ENCODE measurements around the gene THSD4. TPM values are rescaled to one million over a fixed set of nuclear protein-coding genes. Genes with fewer than 3 reads are reported as not detected.

The THSD4 gene
- total RNA-seq, 1 experiment from 2014 or later, result 29.3 TPM

DNA sequence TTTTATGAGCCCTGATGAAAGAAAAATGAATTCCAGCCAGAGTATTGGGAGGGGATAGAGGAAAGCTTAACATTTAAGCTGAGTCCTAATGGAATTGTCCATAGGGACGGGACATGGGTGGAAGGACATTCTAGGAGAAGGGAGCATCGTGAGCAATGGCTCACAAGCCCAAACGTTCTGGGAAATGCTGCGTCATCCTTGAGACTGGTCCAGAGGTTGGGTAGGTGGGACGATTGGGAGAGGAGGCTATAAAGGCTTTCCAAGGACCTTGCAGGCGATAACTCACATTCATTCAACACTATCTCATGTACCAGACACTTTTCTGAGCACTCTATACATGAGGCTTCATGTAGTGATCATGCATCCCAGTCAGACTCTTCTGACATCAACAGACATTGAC is 237.5 kb downstream of the THSD4 start:
- no peaks in the 10 kb centered on the region for H3K79me2 ChIP-seq (ENCODE audit: low read depth)
- no peaks in the 10 kb centered on the region for H3K9me3 ChIP-seq (ENCODE audit: insufficient read depth, low read depth)
- no TSS peak for BruUV-seq (replicated peaks)
- H3K36me3 ChIP-seq (ENCODE audit: low read depth), result no peaks in the 10 kb centered on the region
- ChIA-PET CTCF (no interaction called here), POLR2A (ENCODE audit: unreplicated experiment) (interaction anchor here (0.7 kb wide), 1 partner anchor 226 kb away, joined by 3 read pairs; no protein-coding TSS in a partner anchor)
- no peak overlapping the region for H3K27ac ChIP-seq
- DNase-seq, result no peak
- intact Hi-C loops (cut with micrococcal nuclease; ENCODE audit: unreplicated experiment), result no loop called here
- no peak overlapping the region for H2AFZ ChIP-seq
- no peaks in the 10 kb centered on the region for H4K20me1 ChIP-seq (ENCODE audit: insufficient read depth)
- H3K4me1 ChIP-seq (replicated peaks; ENCODE audit: insufficient read depth), result peaks cover 20% of the 10 kb centered on the region
- H3K4me3 ChIP-seq, result no peak overlapping the region
- H3K4me2 ChIP-seq, result no peak overlapping the region
- TF ChIP-seq EZH2 (IDR thresholded peaks at IDR 0.05; ENCODE audit: low read depth), result no peak
- TF ChIP-seq, protein P1, sequence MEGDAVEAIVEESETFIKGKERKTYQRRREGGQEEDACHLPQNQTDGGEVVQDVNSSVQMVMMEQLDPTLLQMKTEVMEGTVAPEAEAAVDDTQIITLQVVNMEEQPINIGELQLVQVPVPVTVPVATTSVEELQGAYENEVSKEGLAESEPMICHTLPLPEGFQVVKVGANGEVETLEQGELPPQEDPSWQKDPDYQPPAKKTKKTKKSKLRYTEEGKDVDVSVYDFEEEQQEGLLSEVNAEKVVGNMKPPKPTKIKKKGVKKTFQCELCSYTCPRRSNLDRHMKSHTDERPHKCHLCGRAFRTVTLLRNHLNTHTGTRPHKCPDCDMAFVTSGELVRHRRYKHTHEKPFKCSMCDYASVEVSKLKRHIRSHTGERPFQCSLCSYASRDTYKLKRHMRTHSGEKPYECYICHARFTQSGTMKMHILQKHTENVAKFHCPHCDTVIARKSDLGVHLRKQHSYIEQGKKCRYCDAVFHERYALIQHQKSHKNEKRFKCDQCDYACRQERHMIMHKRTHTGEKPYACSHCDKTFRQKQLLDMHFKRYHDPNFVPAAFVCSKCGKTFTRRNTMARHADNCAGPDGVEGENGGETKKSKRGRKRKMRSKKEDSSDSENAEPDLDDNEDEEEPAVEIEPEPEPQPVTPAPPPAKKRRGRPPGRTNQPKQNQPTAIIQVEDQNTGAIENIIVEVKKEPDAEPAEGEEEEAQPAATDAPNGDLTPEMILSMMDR (conservative IDR thresholded peaks at IDR 0.05), result no peak
- no peaks in the 10 kb centered on the region for H3K27me3 ChIP-seq (ENCODE audit: insufficient read depth, low read depth)
- no peaks in the 10 kb centered on the region for H3K9me2 ChIP-seq (ENCODE audit: insufficient read depth)
- H3F3A ChIP-seq (ENCODE audit: insufficient read depth, low read depth), result peaks cover 14% of the 10 kb centered on the region; the same call in 1 of the 2 replicates

DNA sequence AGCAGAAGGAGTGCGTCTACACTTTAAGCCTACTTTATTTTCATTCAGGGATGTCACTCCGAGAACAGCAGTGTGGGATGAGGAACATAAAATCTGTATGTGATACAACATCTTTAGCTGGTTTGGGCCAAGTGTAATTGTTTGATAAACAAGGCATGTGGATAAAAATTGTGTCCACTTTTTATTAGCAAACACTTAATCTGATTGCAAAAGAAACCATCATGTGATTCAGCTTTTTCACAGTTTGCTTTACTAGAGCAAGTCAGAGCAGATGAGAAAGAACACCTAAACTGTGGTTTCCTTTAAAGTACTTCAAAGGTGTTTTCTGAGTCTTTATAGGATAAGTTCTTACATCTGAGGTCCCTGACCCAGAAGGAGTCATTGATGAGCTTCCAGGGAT is 237.9 kb downstream of the THSD4 start:
- intact Hi-C loops (cut with micrococcal nuclease; ENCODE audit: unreplicated experiment), result no loop called here

DNA sequence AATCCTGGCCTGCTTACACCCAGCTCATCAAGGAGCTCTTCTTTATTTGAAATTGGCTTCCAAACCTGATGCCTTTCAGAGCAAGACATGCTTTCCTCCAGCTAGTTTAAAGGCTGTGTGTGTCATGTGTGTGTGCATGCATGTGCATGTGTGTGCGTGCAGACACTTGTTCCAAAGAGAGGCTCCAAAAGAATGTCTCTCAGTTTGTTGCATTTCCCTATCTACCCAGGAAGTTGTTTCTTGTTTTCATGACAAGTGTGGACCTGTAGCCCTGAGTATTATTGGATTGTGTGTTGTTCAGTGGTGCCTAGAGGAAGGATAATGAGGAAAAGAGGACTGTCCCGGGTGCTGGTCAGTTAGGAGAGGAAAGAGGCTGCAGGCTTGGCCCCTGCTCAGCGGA is 240.0 kb downstream of the THSD4 start:
- TF ChIP-seq EZH2 (IDR thresholded peaks at IDR 0.05; ENCODE audit: low read depth), result no peak
- TF ChIP-seq, protein P1 (conservative IDR thresholded peaks at IDR 0.05), result no peak

More for the DNA sequence above, 237.9 kb downstream of the THSD4 start:
- peaks cover 16% of the 10 kb centered on the region for H3K4me1 ChIP-seq (replicated peaks; ENCODE audit: insufficient read depth)
- no peaks in the 10 kb centered on the region for H3K9me2 ChIP-seq (ENCODE audit: insufficient read depth)
- no peak for DNase-seq
- no peaks in the 10 kb centered on the region for H3K79me2 ChIP-seq (ENCODE audit: low read depth)
- CTCF ChIA-PET, result interaction anchor here (0.5 kb wide), 1 partner anchor 13 kb away, joined by 6 read pairs; no protein-coding TSS in a partner anchor
- peaks cover 10% of the 10 kb centered on the region; the same call in 1 of the 2 replicates for H3F3A ChIP-seq (ENCODE audit: insufficient read depth, low read depth)
- H3K36me3 ChIP-seq (ENCODE audit: low read depth), result no peaks in the 10 kb centered on the region
- no peak overlapping the region for H3K4me2 ChIP-seq
- H4K20me1 ChIP-seq (ENCODE audit: insufficient read depth), result no peaks in the 10 kb centered on the region
- no peak for TF ChIP-seq EZH2 (IDR thresholded peaks at IDR 0.05; ENCODE audit: low read depth)
- TF ChIP-seq, protein P1 (conservative IDR thresholded peaks at IDR 0.05), result no peak
- H3K4me3 ChIP-seq, result no peak overlapping the region
- H3K27ac ChIP-seq, result no peak overlapping the region
- POLR2A ChIA-PET (ENCODE audit: unreplicated experiment), result interaction anchor here (0.7 kb wide), 1 partner anchor 226 kb away, joined by 3 read pairs; no protein-coding TSS in a partner anchor
- H3K27me3 ChIP-seq (ENCODE audit: insufficient read depth, low read depth), result no peaks in the 10 kb centered on the region
- no TSS peak for BruUV-seq (replicated peaks)
- no peak overlapping the region for H2AFZ ChIP-seq
- H3K9me3 ChIP-seq (ENCODE audit: insufficient read depth, low read depth), result no peaks in the 10 kb centered on the region

More for the DNA sequence above, 240.0 kb downstream of the THSD4 start:
- no peak overlapping the region for H3K27ac ChIP-seq
- H3K4me2 ChIP-seq, result no peak overlapping the region
- no peaks in the 10 kb centered on the region for H4K20me1 ChIP-seq (ENCODE audit: insufficient read depth)
- ChIA-PET POLR2A (ENCODE audit: unreplicated experiment) (no interaction called here), CTCF (no interaction called here)
- DNase-seq, result no peak
- no peaks in the 10 kb centered on the region for H3K36me3 ChIP-seq (ENCODE audit: low read depth)
- no peaks in the 10 kb centered on the region for H3K4me1 ChIP-seq (replicated peaks; ENCODE audit: insufficient read depth)
- H3K9me3 ChIP-seq (ENCODE audit: insufficient read depth, low read depth), result no peaks in the 10 kb centered on the region
- no peaks in the 10 kb centered on the region for H3K79me2 ChIP-seq (ENCODE audit: low read depth)
- intact Hi-C loops (cut with micrococcal nuclease; ENCODE audit: unreplicated experiment), result no loop called here
- no peaks in the 10 kb centered on the region for H3F3A ChIP-seq (ENCODE audit: insufficient read depth, low read depth)
- H2AFZ ChIP-seq, result no peak overlapping the region
- H3K27me3 ChIP-seq (ENCODE audit: insufficient read depth, low read depth), result no peaks in the 10 kb centered on the region
- H3K4me3 ChIP-seq, result no peak overlapping the region
- H3K9me2 ChIP-seq (ENCODE audit: insufficient read depth), result no peaks in the 10 kb centered on the region
- BruUV-seq (replicated peaks), result no TSS peak
